Type B pancreatic cell (in vitro differentiated cells): Measurements from ENCODE around the gene PDGFB. TPM values are rescaled to one million over a fixed set of nuclear protein-coding genes. Genes with fewer than 3 reads are reported as not detected.

Experiments
- DNase-seq: peaks from one replicate; pipeline ENCODE4 v3.0.0; 2021; ENCODE audit warnings: mixed read lengths; ENCODE audit not compliant: unreplicated experiment; ENCODE audit errors: extremely low spot score
- H3K27ac Mint-ChIP-seq: 2 replicates; pipeline ENCODE4 v1.8.0; 2021; ENCODE audit warnings: mild to moderate bottlenecking, mixed read lengths
- H3K27me3 Mint-ChIP-seq: 2 replicates; pipeline ENCODE4 v1.8.0; 2021; ENCODE audit warnings: mixed read lengths
- H3K36me3 Mint-ChIP-seq: 2 replicates; pipeline ENCODE4 v1.8.0; 2021; ENCODE audit warnings: mixed read lengths
- H3K4me1 Mint-ChIP-seq: one replicate; pipeline ENCODE4 v1.8.0; 2021; ENCODE audit warnings: mixed read lengths; ENCODE audit not compliant: unreplicated experiment
- H3K4me3 Mint-ChIP-seq: 2 replicates; pipeline ENCODE4 v1.8.0; 2021; ENCODE audit warnings: mild to moderate bottlenecking, mixed read lengths
- H3K9me3 Mint-ChIP-seq: 2 replicates; pipeline ENCODE4 v1.8.0; 2021; ENCODE audit warnings: mixed read lengths
- CTCF ChIP-seq: fragments of 200-600 bp; sonication (generic); conservative IDR thresholded peaks from 2 replicates; pipeline ENCODE4 v1.5.0; 2021; ENCODE audit warnings: antibody characterized with exemption, mild to moderate bottlenecking
- total RNA-seq: library from RNA; stranded (reverse); gene quantifications from 2 replicates; pipeline ENCODE4 v1.2.1, GENCODE V29; 2021; ENCODE audit warnings: low replicate concordance

PDGFB gene
- total RNA-seq, 1 donor from 2014 or later: 2.9 TPM

- no peak for TF ChIP-seq CTCF
- Mint-ChIP-seq H3K4me1 (peaks cover 20% of the 10 kb centered on the region), H3K27me3 (no peaks in the 10 kb centered on the region), H3K27ac (no peak overlapping the region), H3K4me3 (no peak overlapping the region), H3K9me3 (no peaks in the 10 kb centered on the region), H3K36me3 (no peaks in the 10 kb centered on the region)
- DNase-seq: no peak
Observed at GRCh38 chr22:39182478-39183030, 62.2 kb downstream of the PDGFB start.

- Mint-ChIP-seq H3K9me3 (no peaks in the 10 kb centered on the region), H3K27ac (no peak overlapping the region), H3K36me3 (no peaks in the 10 kb centered on the region), H3K27me3 (no peaks in the 10 kb centered on the region), H3K4me1 (peaks cover 20% of the 10 kb centered on the region), H3K4me3 (no peak overlapping the region)
- TF ChIP-seq CTCF: no peak
- no peak for DNase-seq
Observed at GRCh38 chr22:39181778-39182177, 63.0 kb downstream of the PDGFB start.

GRCh38 chr22:39181356-39181755 lies 63.4 kb downstream of the PDGFB start:
- peaks cover 20% of the 10 kb centered on the region for H3K4me1 Mint-ChIP-seq
- no peaks in the 10 kb centered on the region for H3K27me3 Mint-ChIP-seq
- H3K4me3 Mint-ChIP-seq: no peak overlapping the region
- no peaks in the 10 kb centered on the region for H3K9me3 Mint-ChIP-seq
- no peaks in the 10 kb centered on the region for H3K36me3 Mint-ChIP-seq
- no peak for DNase-seq
- TF ChIP-seq CTCF: no peak
- H3K27ac Mint-ChIP-seq: no peak overlapping the region

GRCh38 chr22:39179841-39180335 lies 64.9 kb downstream of the PDGFB start:
- Mint-ChIP-seq H3K4me1 (peaks cover 16% of the 10 kb centered on the region), H3K9me3 (no peaks in the 10 kb centered on the region), H3K4me3 (no peak overlapping the region), H3K27ac (peak overlapping the region; percentile 63), H3K36me3 (no peaks in the 10 kb centered on the region), H3K27me3 (no peaks in the 10 kb centered on the region)
- DNase-seq: no peak
- no peak for TF ChIP-seq CTCF

- no peaks in the 10 kb centered on the region for H3K9me3 Mint-ChIP-seq
- no peak overlapping the region for H3K4me3 Mint-ChIP-seq
- H3K36me3 Mint-ChIP-seq: no peaks in the 10 kb centered on the region
- TF ChIP-seq CTCF: no peak
- peak overlapping the region; percentile 63 for H3K27ac Mint-ChIP-seq
- H3K27me3 Mint-ChIP-seq: no peaks in the 10 kb centered on the region
- peaks cover 20% of the 10 kb centered on the region for H3K4me1 Mint-ChIP-seq
- no peak for DNase-seq
Observed at GRCh38 chr22:39179401-39179827, 65.4 kb downstream of the PDGFB start.
